SK-N-MC (cell line): Measurements from ENCODE around the gene LRPAP1.
"Not testable (repeated sequence)": the region's sequence is repeated elsewhere in the genome, so short reads cannot be mapped to it uniquely, and the experiment has no call there.

Experiments used
- FOXP2 ChIP-seq: optimal IDR thresholded peaks from 2 replicates; pipeline ENCODE3; 2011; ENCODE audit warnings: mild to moderate bottlenecking, moderate library complexity; ENCODE audit not compliant: insufficient read depth; ENCODE audit errors: extremely low read length, control extremely low read depth
- POLR2AphosphoS5 ChIP-seq: IDR thresholded peaks from 2 replicates; pipeline ENCODE4 v1.6.1; 2012; ENCODE audit warnings: mild to moderate bottlenecking, low read depth, low read length, borderline replicate concordance

DNA sequence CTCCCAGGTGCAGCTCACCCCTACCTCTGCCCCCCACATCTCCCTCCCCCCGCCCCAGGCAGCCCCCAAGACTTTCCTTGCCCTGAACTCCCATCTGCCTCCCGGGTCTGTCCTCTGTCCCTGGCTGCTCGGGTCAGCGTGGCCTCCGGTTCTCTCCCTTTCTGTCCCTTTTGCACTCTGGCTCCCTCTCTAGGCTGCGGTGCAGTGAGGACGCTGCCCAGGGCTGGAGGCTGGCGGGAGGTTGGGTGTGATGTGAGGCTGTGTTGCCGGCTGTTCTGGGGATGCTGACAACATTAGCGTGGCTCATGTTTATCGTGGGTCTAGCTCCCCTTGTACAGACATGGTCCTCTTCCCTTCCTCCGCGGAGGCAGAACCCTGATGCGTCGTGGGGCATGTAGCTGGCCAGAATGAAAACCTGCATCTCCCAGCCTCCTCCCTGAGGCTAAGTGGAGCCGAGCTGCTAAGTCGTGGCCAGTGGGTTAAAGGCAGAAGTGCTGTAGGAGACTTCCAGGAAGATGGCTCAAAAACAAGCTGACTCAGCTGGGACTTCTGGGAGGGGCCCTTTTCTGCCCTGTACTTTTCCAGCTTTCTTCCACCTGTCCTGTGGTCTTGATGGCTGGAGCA, 24.1 kb upstream of the LRPAP1 start:
- TF ChIP-seq POLR2AphosphoS5, FOXP2: not testable (repeated sequence)
